ENCODE results near the gene TSC1. TPM values are rescaled to one million over a fixed set of nuclear protein-coding genes. Genes with fewer than 3 reads are reported as not detected.
A peak's percentile ranks its signal among the peaks of the same experiment; 100 is the strongest.

TSC1 gene
- total and polyA plus RNA-seq, 10 of the 15 experiments (the other 5 are each of a cell fraction or from before 2014, with no cell fraction given): 4.0 to 48.0 (median 14.9) TPM

- H3K4me3 ChIP-seq: peak overlapping the region; percentile 42; the same call in 1 of the 2 replicates
- peak overlapping the region; percentile 59; the same call in 1 of the 2 replicates for H3K4me2 ChIP-seq (ENCODE audit: control insufficient read depth, insufficient read depth)
- H3K9ac ChIP-seq (ENCODE audit: control insufficient read depth, insufficient read depth, low read length): no peak overlapping the region
- H3K27me3 ChIP-seq (replicated peaks in 1 of 2; ENCODE audit: control insufficient read depth in 2 of 2, insufficient read depth in 2 of 2, low read length in 1 of 2): peaks cover 0 to 4% of the 10 kb centered on the region in 2 experiments; a peak in 1 of 4 replicates
- ATAC-seq (no peak), DNase-seq (ENCODE audit: low read depth, low spot score) (no peak), FAIRE-seq (no peak)
- no TSS peak for BruUV-seq (replicated peaks)
- H3K36me3 ChIP-seq (ENCODE audit: control insufficient read depth in 2 of 2, insufficient read depth in 2 of 2, low read length in 1 of 2): no peaks in the 10 kb centered on the region
- in situ Hi-C loops (cut with MboI) (no loop called here), intact Hi-C loops (cut with micrococcal nuclease; ENCODE audit: unreplicated experiment) (no loop called here)
- ChIA-PET POLR2A (no interaction called here), SMC1A (ENCODE audit: uncharacterized antibody, unreplicated experiment) (no interaction called here), RAD21 (ENCODE audit: unreplicated experiment) (no interaction called here), CTCF (interaction anchor here (1.6 kb wide), 1 partner anchor 28 kb away, joined by 6 read pairs; no protein-coding TSS in a partner anchor)
- no peaks in the 10 kb centered on the region for H3K4me1 ChIP-seq (ENCODE audit: control insufficient read depth, insufficient read depth, low read length)
- no peak for TF ChIP-seq TARDBP (IDR thresholded peaks at IDR 0.05; ENCODE audit: borderline replicate concordance)
- TF ChIP-seq RUNX3 (IDR thresholded peaks at IDR 0.05; ENCODE audit: low read length): peak; percentile 26
- H3K79me2 ChIP-seq (ENCODE audit: control insufficient read depth, insufficient read depth, low read length): no peaks in the 10 kb centered on the region
- peak overlapping the region; percentile 77 for H2AFZ ChIP-seq (ENCODE audit: control insufficient read depth, low read depth, low read length)
- no peaks in the 10 kb centered on the region for H3K9me3 ChIP-seq (replicated peaks; ENCODE audit: control insufficient read depth, insufficient read depth, low read length)
- no peak overlapping the region for H3K27ac ChIP-seq (ENCODE audit: control insufficient read depth, insufficient read depth)
- WGBS (ENCODE audit: insufficient coverage, insufficient replicate concordance, low lambda C conversion rate, missing lambda C conversion rate): 16% methylated on average over 7 of the region's 7 CpGs
- H4K20me1 ChIP-seq (ENCODE audit: control insufficient read depth, insufficient read depth): no peaks in the 10 kb centered on the region
These were observed 71.0 kb downstream of the TSC1 start for GRCh38 chr9:132873403-132873802.

DNA sequence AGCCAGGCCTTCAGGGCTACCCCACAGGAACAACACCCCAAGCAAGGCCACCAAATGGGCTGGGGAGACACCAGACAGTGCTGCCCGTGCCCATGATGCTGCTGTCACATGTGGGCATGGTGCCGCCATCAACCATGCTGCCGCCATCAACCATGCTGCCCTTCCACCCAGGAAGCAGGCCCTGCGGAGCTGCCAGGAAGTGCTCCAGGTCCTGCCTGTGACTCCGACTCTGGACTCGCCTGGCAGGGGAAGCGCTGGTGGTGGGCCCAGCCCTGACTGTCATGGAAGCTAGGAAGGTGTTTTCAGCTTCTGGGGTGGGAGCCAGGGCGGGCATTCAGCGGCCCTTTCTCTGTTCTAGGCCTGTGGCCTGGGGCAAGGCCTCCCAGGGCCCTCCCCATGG is 75.2 kb downstream of the TSC1 start:
- Histone ChIP-seq H4K20me1 (ENCODE audit: control insufficient read depth, insufficient read depth) (no peaks in the 10 kb centered on the region), H3K27ac (ENCODE audit: control insufficient read depth, insufficient read depth) (no peak overlapping the region), H3K9me3 (replicated peaks; ENCODE audit: control insufficient read depth, insufficient read depth, low read length) (no peaks in the 10 kb centered on the region), H3K4me2 (ENCODE audit: control insufficient read depth, insufficient read depth) (no peak overlapping the region), H3K36me3 (ENCODE audit: control insufficient read depth in 2 of 2, insufficient read depth in 2 of 2, low read length in 1 of 2) (no peaks in the 10 kb centered on the region), H3K79me2 (ENCODE audit: control insufficient read depth, insufficient read depth, low read length) (no peaks in the 10 kb centered on the region), H2AFZ (ENCODE audit: control insufficient read depth, low read depth, low read length) (no peak overlapping the region), H3K9ac (ENCODE audit: control insufficient read depth, insufficient read depth, low read length) (no peak overlapping the region), H3K4me1 (ENCODE audit: control insufficient read depth, insufficient read depth, low read length) (no peaks in the 10 kb centered on the region), H3K4me3 (no peak overlapping the region), H3K27me3 (replicated peaks in 1 of 2; ENCODE audit: control insufficient read depth in 2 of 2, insufficient read depth in 2 of 2, low read length in 1 of 2) (no peaks in the 10 kb centered on the region; a peak in 1 of 4 replicates)
- in situ Hi-C loops (cut with MboI) (no loop called here), intact Hi-C loops (cut with micrococcal nuclease; ENCODE audit: unreplicated experiment) (no loop called here)
- no peak for FAIRE-seq
- 56% methylated on average over 9 of the region's 9 CpGs for WGBS (ENCODE audit: insufficient coverage, insufficient replicate concordance, low lambda C conversion rate, missing lambda C conversion rate)
- no peak for ATAC-seq
- ChIA-PET SMC1A (ENCODE audit: uncharacterized antibody, unreplicated experiment) (interaction anchor here (0.8 kb wide), 1 partner anchor 8 kb away, joined by 3 read pairs; no protein-coding TSS in a partner anchor), CTCF (no interaction called here), POLR2A (no interaction called here), RAD21 (ENCODE audit: unreplicated experiment) (no interaction called here)
- DNase-seq (ENCODE audit: low read depth, low spot score): no peak
- no TSS peak for BruUV-seq (replicated peaks)
- TF ChIP-seq YBX1 (IDR thresholded peaks at IDR 0.05): no peak
- TF ChIP-seq ATF3 (IDR thresholded peaks at IDR 0.05; ENCODE audit: borderline replicate concordance, extremely low read depth, low read depth, low read length): no peak
- TF ChIP-seq ZNF24 (IDR thresholded peaks at IDR 0.05): no peak
- TF ChIP-seq NR2F1 (conservative IDR thresholded peaks at IDR 0.05): no peak
- TF ChIP-seq RAD51 (IDR thresholded peaks at IDR 0.05): no peak
- no peak for TF ChIP-seq ZNF384 (IDR thresholded peaks at IDR 0.05; ENCODE audit: borderline replicate concordance, low read depth, low read length)
- TF ChIP-seq, protein P1, sequence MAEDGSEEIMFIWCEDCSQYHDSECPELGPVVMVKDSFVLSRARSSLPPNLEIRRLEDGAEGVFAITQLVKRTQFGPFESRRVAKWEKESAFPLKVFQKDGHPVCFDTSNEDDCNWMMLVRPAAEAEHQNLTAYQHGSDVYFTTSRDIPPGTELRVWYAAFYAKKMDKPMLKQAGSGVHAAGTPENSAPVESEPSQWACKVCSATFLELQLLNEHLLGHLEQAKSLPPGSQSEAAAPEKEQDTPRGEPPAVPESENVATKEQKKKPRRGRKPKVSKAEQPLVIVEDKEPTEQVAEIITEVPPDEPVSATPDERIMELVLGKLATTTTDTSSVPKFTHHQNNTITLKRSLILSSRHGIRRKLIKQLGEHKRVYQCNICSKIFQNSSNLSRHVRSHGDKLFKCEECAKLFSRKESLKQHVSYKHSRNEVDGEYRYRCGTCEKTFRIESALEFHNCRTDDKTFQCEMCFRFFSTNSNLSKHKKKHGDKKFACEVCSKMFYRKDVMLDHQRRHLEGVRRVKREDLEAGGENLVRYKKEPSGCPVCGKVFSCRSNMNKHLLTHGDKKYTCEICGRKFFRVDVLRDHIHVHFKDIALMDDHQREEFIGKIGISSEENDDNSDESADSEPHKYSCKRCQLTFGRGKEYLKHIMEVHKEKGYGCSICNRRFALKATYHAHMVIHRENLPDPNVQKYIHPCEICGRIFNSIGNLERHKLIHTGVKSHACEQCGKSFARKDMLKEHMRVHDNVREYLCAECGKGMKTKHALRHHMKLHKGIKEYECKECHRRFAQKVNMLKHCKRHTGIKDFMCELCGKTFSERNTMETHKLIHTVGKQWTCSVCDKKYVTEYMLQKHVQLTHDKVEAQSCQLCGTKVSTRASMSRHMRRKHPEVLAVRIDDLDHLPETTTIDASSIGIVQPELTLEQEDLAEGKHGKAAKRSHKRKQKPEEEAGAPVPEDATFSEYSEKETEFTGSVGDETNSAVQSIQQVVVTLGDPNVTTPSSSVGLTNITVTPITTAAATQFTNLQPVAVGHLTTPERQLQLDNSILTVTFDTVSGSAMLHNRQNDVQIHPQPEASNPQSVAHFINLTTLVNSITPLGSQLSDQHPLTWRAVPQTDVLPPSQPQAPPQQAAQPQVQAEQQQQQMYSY (CRISPR knock-in tag; IDR thresholded peaks at IDR 0.05): no peak
- no peak for TF ChIP-seq SP1 (IDR thresholded peaks at IDR 0.05; ENCODE audit: low read depth, low read length)
- TF ChIP-seq ESRRA (IDR thresholded peaks at IDR 0.05; ENCODE audit: low read length): no peak
- TF ChIP-seq CBX5 (IDR thresholded peaks at IDR 0.05; ENCODE audit: low read depth): no peak
- no peak for TF ChIP-seq POLR2A (IDR thresholded peaks at IDR 0.05; ENCODE audit: low read depth, low read length)
